Measurements from ENCODE around the gene TOMT.

TOMT gene

GRCh38 chr11:72111300-72112142, 5.8 kb downstream of the TOMT start:
- Histone ChIP-seq H3K27ac (replicated peaks) (peak overlapping the region; percentile 99), H3K27me3 (ENCODE audit: insufficient read depth, poor library complexity, severe bottlenecking) (no peaks in the 10 kb centered on the region), H3K4me3 (replicated peaks; ENCODE audit: insufficient read depth, low read length) (peak overlapping the region; percentile 51)
- DNase-seq (ENCODE audit: low read depth in 1 of 2, low spot score in 1 of 2): no peak
- TF ChIP-seq REST (IDR thresholded peaks at IDR 0.05; ENCODE audit: insufficient replicate concordance, low read depth) (no peak), POLR2AphosphoS5 (IDR thresholded peaks at IDR 0.05; ENCODE audit: low read depth) (no peak), GABPA (IDR thresholded peaks at IDR 0.05; ENCODE audit: low read depth) (no peak), SPI1 (IDR thresholded peaks at IDR 0.05; ENCODE audit: borderline replicate concordance, low read depth) (no peak), CTCF (IDR thresholded peaks at IDR 0.05; ENCODE audit: insufficient read depth, low read length) (no peak)

GRCh38 chr11:72112143-72112977, 6.6 kb downstream of the TOMT start, which contains the start of gene ANAPC15:
Gene ANAPC15 (minus strand): TSS chr11:72112695. CDS start chr11:72111276, 1,419 bp downstream.
- Histone ChIP-seq H3K27ac (replicated peaks) (peak within 1 kb of the TSS; percentile 99), H3K4me3 (replicated peaks; ENCODE audit: insufficient read depth, low read length) (peak within 1 kb of the TSS; percentile 51)

More at GRCh38 chr11:72112143-72112977, 6.6 kb downstream of the TOMT start, which contains the start of gene ANAPC15:
- no peaks in the 10 kb centered on the region for H3K27me3 ChIP-seq (ENCODE audit: insufficient read depth, poor library complexity, severe bottlenecking)
- peak; percentile 98 to 100 for DNase-seq (ENCODE audit: low read depth in 1 of 2, low spot score in 1 of 2)
- peak; percentile 99 for TF ChIP-seq POLR2AphosphoS5 (IDR thresholded peaks at IDR 0.05; ENCODE audit: low read depth)
- TF ChIP-seq REST (IDR thresholded peaks at IDR 0.05; ENCODE audit: insufficient replicate concordance, low read depth): peak; percentile 29
- TF ChIP-seq CTCF (IDR thresholded peaks at IDR 0.05; ENCODE audit: insufficient read depth, low read length): no peak
- peak; percentile 96 for TF ChIP-seq GABPA (IDR thresholded peaks at IDR 0.05; ENCODE audit: low read depth)
- peak; percentile 88; the same call in 1 of the 2 replicates for TF ChIP-seq SPI1 (IDR thresholded peaks at IDR 0.05; ENCODE audit: borderline replicate concordance, low read depth)
